AG04449 (cell line): ENCODE results near the gene TMEM135.

Source experiments
- CTCF ChIA-PET: fragments of 350-600 bp; formaldehyde crosslinking; extraction: SDS; loops from one replicate; lab custom pipeline; 2021; ENCODE audit warnings: antibody characterized with exemption; lab: Yijun Ruan, JAX
- POLR2A ChIA-PET: fragments of 400-600, 350-600 bp; formaldehyde crosslinking; extraction: SDS; loops from one replicate; lab custom pipeline; 2020; ENCODE audit warnings: antibody characterized with exemption, inconsistent platforms; lab: Yijun Ruan, JAX
- DNase-seq: peaks from one replicate; pipeline ENCODE4 v3.0.0-alpha.2; 2010; ENCODE audit warnings: low read depth, low spot score
- H3K4me3 ChIP-seq: 2 replicates; pipeline ENCODE4 v1.5.1; 2011; ENCODE audit warnings: low read depth, mild to moderate bottlenecking, control low read depth, low read length
- CTCF ChIP-seq: IDR thresholded peaks from one replicate; pipeline ENCODE4 v1.5.1; 2011; ENCODE audit warnings: mild to moderate bottlenecking, moderate library complexity, low read length, control low read depth, inconsistent platforms; ENCODE audit not compliant: insufficient read depth; ENCODE audit errors: missing control alignments

TMEM135 gene

GRCh38 chr11:87352759-87353707 is 315.3 kb downstream of the TMEM135 start:
- POLR2A ChIA-PET: interaction anchor here (1.1 kb wide), 1 partner anchor 68 kb away, joined by 3 read pairs; no protein-coding TSS in a partner anchor
- peak; percentile 98 for TF ChIP-seq CTCF
- DNase-seq: peak; percentile 17

GRCh38 chr11:87353771-87354345 is 316.1 kb downstream of the TMEM135 start:
- DNase-seq: no peak
- no peak for TF ChIP-seq CTCF
- ChIA-PET POLR2A (interaction anchor here (1.1 kb wide), 1 partner anchor 67 kb away, joined by 3 read pairs; no protein-coding TSS in a partner anchor), CTCF (interaction anchor here (0.7 to 6.2 kb wide), 16 partner anchors 9 to 662 kb away, joined by 3 to 175 read pairs (median 6); no protein-coding TSS in a partner anchor)
- no peak overlapping the region for H3K4me3 ChIP-seq

More at GRCh38 chr11:87352759-87353707, 315.3 kb downstream of the TMEM135 start:
- CTCF ChIA-PET: interaction anchor here (0.6 to 6.2 kb wide), 26 partner anchors 10 to 1200 kb away, joined by 3 to 175 read pairs (median 4); no protein-coding TSS in a partner anchor
- H3K4me3 ChIP-seq: peak overlapping the region; percentile 31

GRCh38 chr11:87355596-87355995 is 317.9 kb downstream of the TMEM135 start:
- no peak for DNase-seq
- no peak for TF ChIP-seq CTCF
- CTCF ChIA-PET: interaction anchor here (2.1 to 6.2 kb wide), 2 partner anchors 65 to 661 kb away, joined by 5 to 175 read pairs; no protein-coding TSS in a partner anchor
- H3K4me3 ChIP-seq: no peak overlapping the region
- POLR2A ChIA-PET: no interaction called here

- no peak for DNase-seq
Observed at GRCh38 chr11:87356428-87356827, 318.7 kb downstream of the TMEM135 start.

GRCh38 chr11:87358461-87358860 is 320.7 kb downstream of the TMEM135 start:
- POLR2A ChIA-PET: no interaction called here
- TF ChIP-seq CTCF: no peak
- H3K4me3 ChIP-seq: no peak overlapping the region
- CTCF ChIA-PET: interaction anchor here (0.7 kb wide), 1 partner anchor 63 kb away, joined by 3 read pairs; no protein-coding TSS in a partner anchor
- no peak for DNase-seq

More at GRCh38 chr11:87356428-87356827, 318.7 kb downstream of the TMEM135 start:
- ChIA-PET POLR2A (no interaction called here), CTCF (interaction anchor here (0.6 to 6.2 kb wide), 3 partner anchors 12 to 660 kb away, joined by 3 to 175 read pairs (median 5); no protein-coding TSS in a partner anchor)
- no peak overlapping the region for H3K4me3 ChIP-seq
- TF ChIP-seq CTCF: no peak
